PC-9 (cell line): ENCODE measurements around the gene LRRK1. TPM values are rescaled to one million over a fixed set of nuclear protein-coding genes. Genes with fewer than 3 reads are reported as not detected.

Experiments
- BruUV-seq: library from RNA; stranded (reverse); fragments of 400-500 nt; replicated peaks from 2 replicates; lab custom pipeline; 2021; lab: Mats Ljungman, UMichigan
- CTCF ChIA-PET: fragments of 300-600 bp; sonication (Branson Sonifier 250); formaldehyde crosslinking; loops from one replicate; lab custom pipeline; 2022; ENCODE audit warnings: antibody characterized with exemption; lab: Charles Lee
- POLR2A ChIA-PET: fragments of 300-600 bp; sonication (Branson Sonifier 250); formaldehyde crosslinking; loops from one replicate; lab custom pipeline; 2022; ENCODE audit warnings: antibody characterized with exemption; ENCODE audit not compliant: unreplicated experiment; lab: Charles Lee
- DNase-seq, 2 experiments: peaks; one replicate each; pipeline versions ENCODE4 v3.0.0 to v3.0.0-alpha.2; 2015 to 2022; ENCODE audit warnings: mixed read lengths in 1 of 2
- H2AFZ ChIP-seq: fragments of 200-600 bp; sonication (generic); 2 replicates; pipeline ENCODE4 v1.8.1; 2017; ENCODE audit warnings: antibody characterized with exemption
- H3F3A ChIP-seq: fragments of 200-600 bp; sonication (generic); 2 replicates; pipeline ENCODE4 v1.8.1; 2017; ENCODE audit warnings: antibody characterized with exemption, mild to moderate bottlenecking, low read depth; ENCODE audit not compliant: insufficient read depth
- H3K27ac ChIP-seq: fragments of 200-600 bp; sonication (generic); 2 replicates; pipeline ENCODE4 v1.6.1; 2016; ENCODE audit warnings: mixed run types
- H3K27me3 ChIP-seq: fragments of 200-600 bp; sonication (generic); 2 replicates; pipeline ENCODE4 v1.6.1; 2016; ENCODE audit warnings: low read depth, mixed run types; ENCODE audit not compliant: insufficient read depth
- H3K36me3 ChIP-seq: fragments of 200-600 bp; sonication (generic); 2 replicates; pipeline ENCODE4 v1.6.1; 2016; ENCODE audit warnings: low read depth, mixed run types
- H3K4me1 ChIP-seq: fragments of 200-600 bp; sonication (generic); replicated peaks from 2 replicates; pipeline ENCODE4 v1.6.1; 2016; ENCODE audit warnings: mixed run types; ENCODE audit not compliant: insufficient read depth
- H3K4me2 ChIP-seq: fragments of 200-600 bp; sonication (generic); 2 replicates; pipeline ENCODE4 v1.6.1; 2017; ENCODE audit warnings: mixed run types
- H3K4me3 ChIP-seq: fragments of 200-600 bp; sonication (generic); 2 replicates; pipeline ENCODE4 v1.6.1; 2016; ENCODE audit warnings: mixed run types
- H3K79me2 ChIP-seq: fragments of 200-600 bp; sonication (generic); 2 replicates; pipeline ENCODE4 v1.6.1; 2017; ENCODE audit warnings: low read depth, mixed run types
- H3K9me2 ChIP-seq: fragments of 200-600 bp; sonication (generic); 2 replicates; pipeline ENCODE4 v1.8.1; 2017; ENCODE audit warnings: mild to moderate bottlenecking; ENCODE audit not compliant: insufficient read depth
- H3K9me3 ChIP-seq: fragments of 200-600 bp; sonication (generic); 2 replicates; pipeline ENCODE4 v1.8.1; 2016; ENCODE audit warnings: low read depth; ENCODE audit not compliant: insufficient read depth
- H4K20me1 ChIP-seq: fragments of 200-600 bp; sonication (generic); 2 replicates; pipeline ENCODE4 v1.8.1; 2017; ENCODE audit not compliant: insufficient read depth
- EZH2 ChIP-seq: fragments of 200-600 bp; sonication (generic); IDR thresholded peaks from 2 replicates; pipeline ENCODE4 v1.8.0; 2017; ENCODE audit warnings: antibody characterized with exemption, low read depth
- intact Hi-C: fragments of 100-400 bp; cut with micrococcal nuclease; formaldehyde crosslinking; loops from one replicate; pipeline ENCODE4 v1.10.0; 2022; ENCODE audit not compliant: unreplicated experiment
- total RNA-seq: library from RNA; stranded (reverse); gene quantifications from 2 replicates; pipeline ENCODE4 v1.2.3, GENCODE V29; 2021
- TF ChIP-seq, protein P1 (sequence below): fragments of 200-600 bp; sonication (generic); conservative IDR thresholded peaks from 2 replicates; pipeline ENCODE4 v1.6.1; 2017; ENCODE audit warnings: mixed run types, antibody characterized with exemption, mild to moderate bottlenecking, moderate library complexity

Gene LRRK1
- total RNA-seq, 1 experiment from 2014 or later: 15.7 TPM

DNA sequence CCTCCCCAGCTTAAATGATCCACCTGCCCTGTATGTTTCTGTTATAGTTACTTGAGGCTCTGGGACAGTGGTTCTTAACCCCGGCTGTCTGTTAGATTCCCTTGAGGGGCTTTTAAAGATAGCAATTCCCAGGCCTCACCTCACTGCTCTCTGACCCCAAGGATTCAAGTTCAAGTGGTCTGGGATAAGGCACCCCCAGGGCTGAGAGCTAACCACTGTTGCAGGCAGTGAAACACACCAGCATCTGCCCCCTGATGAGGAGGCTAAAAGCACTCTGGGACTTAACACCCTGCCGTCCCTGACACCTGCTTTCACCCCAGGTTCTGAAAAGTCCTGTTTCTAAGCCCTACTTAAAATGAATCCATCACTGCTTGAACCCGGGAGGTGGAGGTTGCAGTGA lies 103.7 kb downstream of the LRRK1 start:
- ChIA-PET POLR2A (no interaction called here), CTCF (no interaction called here)
- Histone ChIP-seq H3K27ac (no peak overlapping the region), H3K27me3 (no peaks in the 10 kb centered on the region), H3K36me3 (no peaks in the 10 kb centered on the region), H2AFZ (no peak overlapping the region), H3K79me2 (no peaks in the 10 kb centered on the region), H3K9me2 (no peaks in the 10 kb centered on the region), H3K4me1 (no peaks in the 10 kb centered on the region), H3K9me3 (no peaks in the 10 kb centered on the region), H3F3A (no peaks in the 10 kb centered on the region), H3K4me3 (no peak overlapping the region), H3K4me2 (no peak overlapping the region), H4K20me1 (no peaks in the 10 kb centered on the region)
- DNase-seq: no peak
- intact Hi-C loops: no loop called here
- BruUV-seq: no TSS peak
- TF ChIP-seq, protein P1, sequence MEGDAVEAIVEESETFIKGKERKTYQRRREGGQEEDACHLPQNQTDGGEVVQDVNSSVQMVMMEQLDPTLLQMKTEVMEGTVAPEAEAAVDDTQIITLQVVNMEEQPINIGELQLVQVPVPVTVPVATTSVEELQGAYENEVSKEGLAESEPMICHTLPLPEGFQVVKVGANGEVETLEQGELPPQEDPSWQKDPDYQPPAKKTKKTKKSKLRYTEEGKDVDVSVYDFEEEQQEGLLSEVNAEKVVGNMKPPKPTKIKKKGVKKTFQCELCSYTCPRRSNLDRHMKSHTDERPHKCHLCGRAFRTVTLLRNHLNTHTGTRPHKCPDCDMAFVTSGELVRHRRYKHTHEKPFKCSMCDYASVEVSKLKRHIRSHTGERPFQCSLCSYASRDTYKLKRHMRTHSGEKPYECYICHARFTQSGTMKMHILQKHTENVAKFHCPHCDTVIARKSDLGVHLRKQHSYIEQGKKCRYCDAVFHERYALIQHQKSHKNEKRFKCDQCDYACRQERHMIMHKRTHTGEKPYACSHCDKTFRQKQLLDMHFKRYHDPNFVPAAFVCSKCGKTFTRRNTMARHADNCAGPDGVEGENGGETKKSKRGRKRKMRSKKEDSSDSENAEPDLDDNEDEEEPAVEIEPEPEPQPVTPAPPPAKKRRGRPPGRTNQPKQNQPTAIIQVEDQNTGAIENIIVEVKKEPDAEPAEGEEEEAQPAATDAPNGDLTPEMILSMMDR: no peak
- no peak for TF ChIP-seq EZH2

GRCh38 chr15:101023501-101024072 lies 104.4 kb downstream of the LRRK1 start:
- Histone ChIP-seq H3K4me2 (no peak overlapping the region), H4K20me1 (no peaks in the 10 kb centered on the region), H3F3A (no peaks in the 10 kb centered on the region), H2AFZ (no peak overlapping the region), H3K79me2 (no peaks in the 10 kb centered on the region), H3K36me3 (no peaks in the 10 kb centered on the region), H3K27ac (no peak overlapping the region), H3K9me3 (no peaks in the 10 kb centered on the region), H3K4me1 (no peaks in the 10 kb centered on the region), H3K27me3 (no peaks in the 10 kb centered on the region), H3K9me2 (no peaks in the 10 kb centered on the region), H3K4me3 (no peak overlapping the region)
- no TSS peak for BruUV-seq
- TF ChIP-seq EZH2: no peak
- TF ChIP-seq, protein P1: no peak
- ChIA-PET POLR2A (no interaction called here), CTCF (no interaction called here)
- DNase-seq: no peak
- intact Hi-C loops: no loop called here

DNA sequence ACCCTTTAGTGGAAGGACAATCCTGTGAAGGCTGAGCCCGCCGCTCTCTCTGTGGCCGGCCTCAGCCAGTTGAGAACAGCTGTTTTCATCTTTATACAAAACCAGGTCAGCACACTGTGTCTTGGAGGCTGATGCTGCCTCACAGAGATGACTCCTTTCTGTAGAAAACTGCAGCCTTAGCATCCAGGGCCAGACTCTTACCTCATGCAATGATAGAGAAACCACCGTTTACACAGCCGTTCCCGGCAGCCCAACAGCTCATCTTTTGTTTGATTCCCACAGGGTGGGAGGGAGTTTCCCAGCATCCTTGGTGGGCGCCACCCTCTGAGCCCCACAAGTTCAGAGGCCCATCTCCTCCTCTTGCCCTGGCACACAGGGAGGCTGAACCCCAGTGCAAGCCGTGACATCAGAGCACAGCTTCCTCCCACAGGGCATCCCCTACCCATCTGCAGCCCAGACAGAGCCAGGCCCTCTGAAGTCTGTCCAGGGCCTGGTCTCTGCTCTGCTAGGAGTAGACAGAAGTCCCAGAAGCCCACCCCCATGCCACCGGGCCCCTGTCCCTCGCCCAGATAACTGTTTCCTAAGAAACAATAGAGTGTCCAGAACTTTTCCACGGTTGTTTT lies 105.0 kb downstream of the LRRK1 start:
- H3K9me3 ChIP-seq: no peaks in the 10 kb centered on the region
- intact Hi-C loops: no loop called here
- H3K36me3 ChIP-seq: no peaks in the 10 kb centered on the region
- no peak overlapping the region for H3K4me2 ChIP-seq
- no TSS peak for BruUV-seq
- no peaks in the 10 kb centered on the region for H3K27me3 ChIP-seq
- no peaks in the 10 kb centered on the region for H3F3A ChIP-seq
- H3K27ac ChIP-seq: no peak overlapping the region
- ChIA-PET POLR2A (no interaction called here), CTCF (no interaction called here)
- no peak for DNase-seq
- no peaks in the 10 kb centered on the region for H4K20me1 ChIP-seq
- H2AFZ ChIP-seq: no peak overlapping the region
- no peaks in the 10 kb centered on the region for H3K79me2 ChIP-seq
- H3K4me1 ChIP-seq: no peaks in the 10 kb centered on the region
- H3K4me3 ChIP-seq: no peak overlapping the region
- TF ChIP-seq EZH2: no peak
- TF ChIP-seq, protein P1: no peak
- no peaks in the 10 kb centered on the region for H3K9me2 ChIP-seq
